HEK293 (cell line): ENCODE measurements around the gene PLA2G2E.

ENCODE experiments used
- CTCF ChIA-PET: fragments of 350-600 bp; formaldehyde crosslinking; extraction: SDS; loops from one replicate; lab custom pipeline; 2021; ENCODE audit warnings: antibody characterized with exemption; lab: Yijun Ruan, JAX
- POLR2A ChIA-PET: fragments of 300-600 bp; formaldehyde crosslinking; extraction: SDS; loops from one replicate; lab custom pipeline; 2020; ENCODE audit warnings: antibody characterized with exemption, inconsistent platforms; lab: Yijun Ruan, JAX
- H3K27ac ChIP-seq: fragments of 200-500 bp; sonication (Bioruptor generic); 2 replicates; pipeline ENCODE4 v1.5.1; 2014; ENCODE audit warnings: low read depth, low read length, control low read depth, inconsistent platforms; ENCODE audit errors: extremely low read depth
- H3K36me3 ChIP-seq, 2 experiments: fragments of 200-500 bp in 1 of 2; sonication (Bioruptor generic) in 1 of 2; 1 replicate in 1 of 2; 2 replicates in 1 of 2; pipeline ENCODE4 v1.5.1; 2014 to 2017; ENCODE audit warnings: inconsistent platforms in 2 of 2, low read length in 2 of 2; ENCODE audit not compliant: control insufficient read depth in 2 of 2, insufficient read depth in 1 of 2
- H3K4me1 ChIP-seq: fragments of 200-500 bp; sonication (Bioruptor generic); 2 replicates; pipeline ENCODE4 v1.5.1; 2014; ENCODE audit warnings: mild to moderate bottlenecking, low read length, inconsistent platforms; ENCODE audit not compliant: control insufficient read depth, insufficient read depth
- H3K4me3 ChIP-seq: 2 replicates; pipeline ENCODE4 v1.5.1; 2011; ENCODE audit warnings: low read depth, mild to moderate bottlenecking, control low read depth, low read length, moderate library complexity
- H3K9me3 ChIP-seq: fragments of 200-500 bp; sonication (Bioruptor generic); 2 replicates; pipeline ENCODE4 v1.5.1; 2014; ENCODE audit warnings: low read depth, low read length, inconsistent platforms; ENCODE audit not compliant: control insufficient read depth, insufficient read depth
- GLI2 ChIP-seq: fragments of 450-650 bp; formaldehyde crosslinking; IDR thresholded peaks from 2 replicates; pipeline ENCODE4; 2017; ENCODE audit warnings: missing biosample characterization, missing genetic modification characterization, low read depth, borderline replicate concordance
- GLIS2 ChIP-seq: fragments of 450-650 bp; formaldehyde crosslinking; IDR thresholded peaks from 2 replicates; pipeline ENCODE4 v1.5.1; 2016; ENCODE audit warnings: missing biosample characterization, missing genetic modification characterization
- IKZF3 ChIP-seq: fragments of 450-650 bp; IDR thresholded peaks from 2 replicates; pipeline ENCODE4 v1.5.0; 2018; ENCODE audit warnings: missing biosample characterization, mild to moderate bottlenecking, missing genetic modification characterization, moderate library complexity
- SP2 ChIP-seq: fragments of 450-650 bp; formaldehyde crosslinking; IDR thresholded peaks from 2 replicates; pipeline ENCODE4 v1.5.1; 2016; ENCODE audit warnings: missing biosample characterization, missing genetic modification characterization
- TCF7L2 ChIP-seq: IDR thresholded peaks from 2 replicates; pipeline ENCODE4 v1.6.1; 2011; ENCODE audit warnings: low read depth, mild to moderate bottlenecking, inconsistent platforms, low read length, moderate library complexity, borderline replicate concordance
- ZBTB17 ChIP-seq: fragments of 450-650 bp; formaldehyde crosslinking; IDR thresholded peaks from 2 replicates; pipeline ENCODE4 v1.5.1; 2016; ENCODE audit warnings: missing biosample characterization, missing genetic modification characterization
- ZBTB7A ChIP-seq: fragments of 450-650 bp; formaldehyde crosslinking; IDR thresholded peaks from 2 replicates; pipeline ENCODE4 v1.5.1; 2016; ENCODE audit warnings: low read depth, missing biosample characterization, missing genetic modification characterization
- ZNF10 ChIP-seq: fragments of 450-650 bp; formaldehyde crosslinking; IDR thresholded peaks from 2 replicates; pipeline ENCODE4 v1.5.1; 2017; ENCODE audit warnings: missing biosample characterization, missing genetic modification characterization
- ZNF114 ChIP-seq: fragments of 450-650 bp; formaldehyde crosslinking; IDR thresholded peaks from 2 replicates; pipeline ENCODE4 v1.5.0; 2017; ENCODE audit warnings: missing biosample characterization, missing genetic modification characterization
- ZNF223 ChIP-seq: fragments of 450-650 bp; formaldehyde crosslinking; IDR thresholded peaks from 2 replicates; pipeline ENCODE4 v1.5.1; 2016; ENCODE audit warnings: missing biosample characterization, missing genetic modification characterization
- ZNF335 ChIP-seq: fragments of 450-650 bp; formaldehyde crosslinking; conservative IDR thresholded peaks from 2 replicates; pipeline ENCODE4 v1.5.1; 2016; ENCODE audit warnings: missing biosample characterization, missing genetic modification characterization
- ZNF670 ChIP-seq: fragments of 450-650 bp; formaldehyde crosslinking; IDR thresholded peaks from 2 replicates; pipeline ENCODE4 v1.5.1; 2016; ENCODE audit warnings: missing biosample characterization, missing genetic modification characterization, low read depth
- ZNF837 ChIP-seq: fragments of 450-650 bp; formaldehyde crosslinking; IDR thresholded peaks from 2 replicates; pipeline ENCODE4 v1.5.1; 2016; ENCODE audit warnings: missing biosample characterization, missing genetic modification characterization
- TF ChIP-seq, protein P1 (sequence below): fragments of 450-650 bp; formaldehyde crosslinking; IDR thresholded peaks from 2 replicates; pipeline ENCODE4 v1.5.1; 2016; ENCODE audit warnings: missing biosample characterization, missing genetic modification characterization, borderline replicate concordance
- TF ChIP-seq, protein P2 (sequence below): fragments of 450-650 bp; formaldehyde crosslinking; IDR thresholded peaks from 2 replicates; pipeline ENCODE4 v1.5.1; 2016; ENCODE audit warnings: missing biosample characterization, missing genetic modification characterization
- TF ChIP-seq, protein P3 (sequence below): fragments of 450-650 bp; formaldehyde crosslinking; IDR thresholded peaks from 2 replicates; pipeline ENCODE4 v1.5.1; 2016; ENCODE audit warnings: missing biosample characterization, missing genetic modification characterization
- TF ChIP-seq, protein P4 (sequence below): fragments of 450-650 bp; IDR thresholded peaks from 2 replicates; pipeline ENCODE4 v1.5.1; 2018; ENCODE audit warnings: missing biosample characterization, mild to moderate bottlenecking, missing genetic modification characterization
- TF ChIP-seq, protein P5 (sequence below): fragments of 450-650 bp; formaldehyde crosslinking; IDR thresholded peaks from 2 replicates; pipeline ENCODE4 v1.5.1; 2017; ENCODE audit warnings: missing biosample characterization, missing genetic modification characterization
- TF ChIP-seq, protein P6 (sequence below): fragments of 450-650 bp; formaldehyde crosslinking; IDR thresholded peaks from 2 replicates; pipeline ENCODE4 v1.5.1; 2016; ENCODE audit warnings: missing biosample characterization, missing genetic modification characterization

The PLA2G2E gene

DNA sequence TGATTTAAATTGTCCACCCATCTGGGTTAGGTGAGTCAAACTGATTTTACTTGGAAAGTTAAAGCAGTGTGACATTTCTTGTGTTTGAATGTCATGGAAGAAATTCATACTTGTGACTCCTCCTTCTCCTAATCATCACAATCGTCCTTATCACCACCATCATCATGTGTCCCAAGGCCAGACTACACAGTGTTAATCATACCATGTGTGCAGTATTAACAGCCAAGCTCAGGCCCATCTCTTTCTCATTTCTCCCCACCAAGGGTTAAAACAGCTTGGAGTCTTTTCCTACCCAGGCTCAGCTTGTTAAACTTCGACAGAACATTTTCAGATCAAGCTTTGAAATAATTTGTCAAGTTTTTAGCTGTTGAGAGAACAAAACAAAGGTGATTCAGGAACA, 22.5 kb upstream of the PLA2G2E start (continued):
- no peak for TF ChIP-seq GLIS2 (tag by site-specific recombination)
- TF ChIP-seq IKZF3 (tag by site-specific recombination): no peak
- TF ChIP-seq ZNF837: no peak

DNA sequence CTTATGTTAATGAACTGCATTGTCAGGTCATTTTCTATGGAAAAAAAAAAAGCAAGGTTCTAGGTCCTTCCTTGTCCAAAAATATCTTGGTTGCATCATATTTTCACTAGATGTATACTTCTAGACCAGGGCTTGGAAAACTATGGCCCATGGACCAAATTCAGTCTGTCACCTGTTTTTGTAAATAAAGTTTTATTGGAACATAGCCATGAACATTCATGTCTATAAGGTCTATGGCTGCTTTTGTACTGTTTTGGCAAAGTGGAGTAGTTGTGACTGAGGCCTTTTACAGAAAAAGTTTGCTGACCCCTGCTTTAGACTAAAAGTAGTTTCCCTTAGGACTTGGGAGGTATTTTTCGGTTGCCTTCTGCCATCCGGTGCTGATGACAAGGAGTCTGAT, 19.2 kb upstream of the PLA2G2E start:
- ChIA-PET CTCF (no interaction called here), POLR2A (no interaction called here)
- Histone ChIP-seq H3K9me3 (no peaks in the 10 kb centered on the region), H3K27ac (no peak overlapping the region), H3K4me1 (no peaks in the 10 kb centered on the region), H3K4me3 (no peak overlapping the region), H3K36me3 (no peaks in the 10 kb centered on the region)
- TF ChIP-seq, protein P1, sequence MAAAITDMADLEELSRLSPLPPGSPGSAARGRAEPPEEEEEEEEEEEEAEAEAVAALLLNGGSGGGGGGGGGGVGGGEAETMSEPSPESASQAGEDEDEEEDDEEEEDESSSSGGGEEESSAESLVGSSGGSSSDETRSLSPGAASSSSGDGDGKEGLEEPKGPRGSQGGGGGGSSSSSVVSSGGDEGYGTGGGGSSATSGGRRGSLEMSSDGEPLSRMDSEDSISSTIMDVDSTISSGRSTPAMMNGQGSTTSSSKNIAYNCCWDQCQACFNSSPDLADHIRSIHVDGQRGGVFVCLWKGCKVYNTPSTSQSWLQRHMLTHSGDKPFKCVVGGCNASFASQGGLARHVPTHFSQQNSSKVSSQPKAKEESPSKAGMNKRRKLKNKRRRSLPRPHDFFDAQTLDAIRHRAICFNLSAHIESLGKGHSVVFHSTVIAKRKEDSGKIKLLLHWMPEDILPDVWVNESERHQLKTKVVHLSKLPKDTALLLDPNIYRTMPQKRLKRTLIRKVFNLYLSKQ (tag by site-specific recombination): no peak
- TF ChIP-seq ZNF114 (tag by site-specific recombination): no peak
- no peak for TF ChIP-seq ZNF223 (tag by site-specific recombination)
- no peak for TF ChIP-seq SP2 (tag by site-specific recombination)
- TF ChIP-seq, protein P2, sequence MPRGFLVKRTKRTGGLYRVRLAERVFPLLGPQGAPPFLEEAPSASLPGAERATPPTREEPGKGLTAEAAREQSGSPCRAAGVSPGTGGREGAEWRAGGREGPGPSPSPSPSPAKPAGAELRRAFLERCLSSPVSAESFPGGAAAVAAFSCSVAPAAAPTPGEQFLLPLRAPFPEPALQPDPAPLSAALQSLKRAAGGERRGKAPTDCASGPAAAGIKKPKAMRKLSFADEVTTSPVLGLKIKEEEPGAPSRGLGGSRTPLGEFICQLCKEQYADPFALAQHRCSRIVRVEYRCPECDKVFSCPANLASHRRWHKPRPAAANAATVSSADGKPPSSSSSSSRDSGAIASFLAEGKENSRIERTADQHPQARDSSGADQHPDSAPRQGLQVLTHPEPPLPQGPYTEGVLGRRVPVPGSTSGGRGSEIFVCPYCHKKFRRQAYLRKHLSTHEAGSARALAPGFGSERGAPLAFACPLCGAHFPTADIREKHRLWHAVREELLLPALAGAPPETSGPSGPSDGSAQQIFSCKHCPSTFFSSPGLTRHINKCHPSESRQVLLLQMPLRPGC: no peak
- TF ChIP-seq, protein P3, sequence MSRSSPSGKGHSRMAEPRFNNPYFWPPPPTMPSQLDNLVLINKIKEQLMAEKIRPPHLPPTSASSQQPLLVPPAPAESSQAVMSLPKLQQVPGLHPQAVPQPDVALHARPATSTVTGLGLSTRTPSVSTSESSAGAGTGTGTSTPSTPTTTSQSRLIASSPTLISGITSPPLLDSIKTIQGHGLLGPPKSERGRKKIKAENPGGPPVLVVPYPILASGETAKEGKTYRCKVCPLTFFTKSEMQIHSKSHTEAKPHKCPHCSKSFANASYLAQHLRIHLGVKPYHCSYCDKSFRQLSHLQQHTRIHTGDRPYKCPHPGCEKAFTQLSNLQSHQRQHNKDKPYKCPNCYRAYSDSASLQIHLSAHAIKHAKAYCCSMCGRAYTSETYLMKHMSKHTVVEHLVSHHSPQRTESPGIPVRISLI (tag by site-specific recombination): no peak
- TF ChIP-seq ZBTB7A: no peak
- TF ChIP-seq ZNF335 (tag by site-specific recombination): no peak
- TF ChIP-seq ZNF10 (tag by site-specific recombination): no peak
- TF ChIP-seq TCF7L2: no peak
- TF ChIP-seq, protein P4, sequence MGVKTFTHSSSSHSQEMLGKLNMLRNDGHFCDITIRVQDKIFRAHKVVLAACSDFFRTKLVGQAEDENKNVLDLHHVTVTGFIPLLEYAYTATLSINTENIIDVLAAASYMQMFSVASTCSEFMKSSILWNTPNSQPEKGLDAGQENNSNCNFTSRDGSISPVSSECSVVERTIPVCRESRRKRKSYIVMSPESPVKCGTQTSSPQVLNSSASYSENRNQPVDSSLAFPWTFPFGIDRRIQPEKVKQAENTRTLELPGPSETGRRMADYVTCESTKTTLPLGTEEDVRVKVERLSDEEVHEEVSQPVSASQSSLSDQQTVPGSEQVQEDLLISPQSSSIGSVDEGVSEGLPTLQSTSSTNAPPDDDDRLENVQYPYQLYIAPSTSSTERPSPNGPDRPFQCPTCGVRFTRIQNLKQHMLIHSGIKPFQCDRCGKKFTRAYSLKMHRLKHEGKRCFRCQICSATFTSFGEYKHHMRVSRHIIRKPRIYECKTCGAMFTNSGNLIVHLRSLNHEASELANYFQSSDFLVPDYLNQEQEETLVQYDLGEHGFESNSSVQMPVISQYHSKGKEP (tag by site-specific recombination): no peak
- TF ChIP-seq, protein P5, sequence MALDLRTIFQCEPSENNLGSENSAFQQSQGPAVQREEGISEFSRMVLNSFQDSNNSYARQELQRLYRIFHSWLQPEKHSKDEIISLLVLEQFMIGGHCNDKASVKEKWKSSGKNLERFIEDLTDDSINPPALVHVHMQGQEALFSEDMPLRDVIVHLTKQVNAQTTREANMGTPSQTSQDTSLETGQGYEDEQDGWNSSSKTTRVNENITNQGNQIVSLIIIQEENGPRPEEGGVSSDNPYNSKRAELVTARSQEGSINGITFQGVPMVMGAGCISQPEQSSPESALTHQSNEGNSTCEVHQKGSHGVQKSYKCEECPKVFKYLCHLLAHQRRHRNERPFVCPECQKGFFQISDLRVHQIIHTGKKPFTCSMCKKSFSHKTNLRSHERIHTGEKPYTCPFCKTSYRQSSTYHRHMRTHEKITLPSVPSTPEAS (tag by site-specific recombination): no peak
- no peak for TF ChIP-seq ZBTB17
- TF ChIP-seq GLI2 (tag by site-specific recombination): no peak
- TF ChIP-seq, protein P6, sequence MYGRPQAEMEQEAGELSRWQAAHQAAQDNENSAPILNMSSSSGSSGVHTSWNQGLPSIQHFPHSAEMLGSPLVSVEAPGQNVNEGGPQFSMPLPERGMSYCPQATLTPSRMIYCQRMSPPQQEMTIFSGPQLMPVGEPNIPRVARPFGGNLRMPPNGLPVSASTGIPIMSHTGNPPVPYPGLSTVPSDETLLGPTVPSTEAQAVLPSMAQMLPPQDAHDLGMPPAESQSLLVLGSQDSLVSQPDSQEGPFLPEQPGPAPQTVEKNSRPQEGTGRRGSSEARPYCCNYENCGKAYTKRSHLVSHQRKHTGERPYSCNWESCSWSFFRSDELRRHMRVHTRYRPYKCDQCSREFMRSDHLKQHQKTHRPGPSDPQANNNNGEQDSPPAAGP: no peak
- TF ChIP-seq ZNF670 (tag by site-specific recombination): no peak
